Measurements from ENCODE around the gene TMEM52B.

TMEM52B gene

GRCh38 chr12:10235761-10236631 lies 57.2 kb downstream of the TMEM52B start:
- in situ Hi-C loops (cut with MboI; ENCODE audit: low sequenced_read_pairs), result loop anchor here (25.0 kb wide), 2 partner anchors 326 to 1251 kb away; no protein-coding TSS in a partner anchor

- in situ Hi-C loops (cut with MboI; ENCODE audit: low sequenced_read_pairs), result loop anchor here (25.0 kb wide), 2 partner anchors 326 to 1251 kb away; no protein-coding TSS in a partner anchor
Measured at GRCh38 chr12:10236720-10237119, 57.9 kb downstream of the TMEM52B start.

GRCh38 chr12:10238526-10238925 lies 59.7 kb downstream of the TMEM52B start:
- in situ Hi-C loops (cut with MboI; ENCODE audit: low sequenced_read_pairs), result loop anchor here (25.0 kb wide), 2 partner anchors 324 to 1249 kb away; no protein-coding TSS in a partner anchor

- in situ Hi-C loops (cut with MboI; ENCODE audit: low sequenced_read_pairs), result loop anchor here (25.0 kb wide), 2 partner anchors 321 to 1246 kb away; no protein-coding TSS in a partner anchor
Measured at GRCh38 chr12:10241290-10241689, 62.5 kb downstream of the TMEM52B start.
